Ovary (tissue), 9 donors: ENCODE data around the gene AMOTL1. TPM values are rescaled to one million over a fixed set of nuclear protein-coding genes. Genes with fewer than 3 reads are reported as not detected.

Experiments
- DNase-seq, 5 donors: peaks; one replicate each; pipeline ENCODE4 v3.0.0-alpha.2; 2019 to 2020
- H3K27ac ChIP-seq, 2 donors: fragments of 200-600 bp; one replicate each; pipeline versions ENCODE4 v1.5.1 to v1.8.0; 2019 to 2022
- H3K27me3 ChIP-seq: fragments of 200-600 bp; one replicate; pipeline ENCODE4 v1.8.0; 2022
- H3K36me3 ChIP-seq: fragments of 200-600 bp; sonication (generic); one replicate; pipeline ENCODE4 v1.5.1; 2019
- H3K4me1 ChIP-seq: one replicate; pipeline ENCODE4 v1.8.1; 2013; ENCODE audit warnings: mild to moderate bottlenecking, moderate library complexity; ENCODE audit not compliant: insufficient read depth
- H3K4me3 ChIP-seq: fragments of 200-600 bp; sonication (generic); one replicate; pipeline ENCODE4 v1.5.1; 2017
- H3K9me3 ChIP-seq, 2 donors: fragments of 200-600 bp in 1 of 2; sonication (generic) in 1 of 2; one replicate each; pipeline versions ENCODE4 v1.5.1 to v1.8.1; 2013 to 2019; ENCODE audit warnings: mild to moderate bottlenecking in 1 of 2, moderate library complexity in 1 of 2
- CTCF ChIP-seq, 3 donors: fragments of 450-650 bp in 2 of 3; fragments of 200-600 bp in 1 of 3; IDR thresholded peaks; one replicate each; pipeline versions ENCODE4 v1.5.1 to v1.8.0; 2016 to 2022; ENCODE audit warnings: antibody characterized with exemption in 3 of 3, mild to moderate bottlenecking in 1 of 3
- EP300 ChIP-seq: sonication (generic); formaldehyde crosslinking; IDR thresholded peaks from one replicate; pipeline ENCODE4 v1.6.1; 2017; ENCODE audit warnings: antibody characterized with exemption
- POLR2A ChIP-seq: fragments of 450-650 bp; IDR thresholded peaks from one replicate; pipeline ENCODE4 v1.6.1; 2017; ENCODE audit warnings: antibody characterized with exemption, mild to moderate bottlenecking, moderate library complexity
- WGBS, 3 donors: extraction: QIAGEN DNeasy Blood & Tissue Kit in 1 of 3; methylation state at CpG; one replicate each; pipeline versions ENCODE4 v1.1.5 to v1.1.7; 2013 to 2017; 5-methylcytosine and 5-hydroxymethylcytosine counted together
- intact Hi-C, 4 donors: fragments of 100-400 bp; cut with DNase I; formaldehyde crosslinking; loops; one replicate each; pipeline versions ENCODE4 v1.11.0 to v1.15.1; 2022 to 2023
- polyA plus RNA-seq, 2 donors: library from polyadenylated mRNA; stranded (reverse); fragments of 200-250 nt in 1 of 2; fragments of 350-450 nt in 1 of 2; fragmentation: Illumina TruSeq in 1 of 2; extraction: RNeasy Lipid Tissue Mini Kit (QIAGEN cat#74804) in 1 of 2; gene quantifications; one replicate each; pipeline ENCODE4 v1.2.3, GENCODE V29; 2013 to 2014
- total RNA-seq, 7 donors: library from RNA; depleted of rRNA in 2 of 7; stranded (reverse); fragments of >200 nt in 2 of 7; fragmentation: NEBNext Ultra II Directional in 3 of 7; extraction: Animal tissue kit (Norgen Biotek cat#: 25700) in 3 of 7; gene quantifications; one replicate each; pipeline versions ENCODE4 v1.1.0 to v1.2.4, GENCODE V29; 2016 to 2023
- donor health status: DM: no; HTN: no; CAD: no; lungs with moderate emphysema.
- donor health status: DM: no; HTN: no; CAD: no.
- donor health status: Bipolar disorder and iron deficiency.
- donor health status: DM: yes; HTN: yes; CAD: no.
- donor health status: DM: no; HTN: no; CAD: no.
- donor health status: DM: yes; HTN: yes; CAD: no.

Gene AMOTL1
- total and polyA plus RNA-seq, 9 donors: 5.4 to 24.8 (median 13.6) TPM

GRCh38 chr11:94826415-94826814 is 58.3 kb downstream of the AMOTL1 start:
- 89 to 91% (median 90%) methylated on average over 7 of the region's 7 CpGs for whole genome bisulfite sequencing, 3 donors
- TF ChIP-seq EP300 (no peak), POLR2A (no peak), CTCF (IDR thresholded peaks at IDR 0.05) (no peak)
- intact Hi-C loops: no loop called here
- Histone ChIP-seq H3K9me3 (no peaks in the 10 kb centered on the region), H3K27me3 (no peaks in the 10 kb centered on the region), H3K36me3 (no peaks in the 10 kb centered on the region), H3K4me1 (no peaks in the 10 kb centered on the region), H3K4me3 (no peak overlapping the region), H3K27ac (no peak overlapping the region)
- no peak for DNase-seq

- no peak overlapping the region for H3K4me3 ChIP-seq
- H3K27me3 ChIP-seq: no peaks in the 10 kb centered on the region
- intact Hi-C loops: no loop called here
- no peaks in the 10 kb centered on the region for H3K36me3 ChIP-seq
- no peak for TF ChIP-seq POLR2A
- TF ChIP-seq CTCF (IDR thresholded peaks at IDR 0.05): no peak
- no peak for TF ChIP-seq EP300
- no peak for DNase-seq
- H3K4me1 ChIP-seq: no peaks in the 10 kb centered on the region
- H3K9me3 ChIP-seq: no peaks in the 10 kb centered on the region
- H3K27ac ChIP-seq: no peak overlapping the region
Measured at GRCh38 chr11:94828088-94828487, 59.9 kb downstream of the AMOTL1 start.

GRCh38 chr11:94830722-94831510 is 62.8 kb downstream of the AMOTL1 start:
- intact Hi-C loops: no loop called here
- TF ChIP-seq POLR2A (no peak), EP300 (no peak), CTCF (IDR thresholded peaks at IDR 0.05) (no peak)
- Histone ChIP-seq H3K9me3 (no peaks in the 10 kb centered on the region), H3K36me3 (no peaks in the 10 kb centered on the region), H3K4me1 (peaks cover 3% of the 10 kb centered on the region), H3K27ac (no peak overlapping the region), H3K4me3 (no peak overlapping the region), H3K27me3 (no peaks in the 10 kb centered on the region)
- WGBS, 3 donors: 85 to 90% (median 87%) methylated on average over 5 of the region's 5 CpGs
- DNase-seq: no peak

- Histone ChIP-seq H3K9me3 (no peaks in the 10 kb centered on the region), H3K27me3 (no peaks in the 10 kb centered on the region), H3K36me3 (no peaks in the 10 kb centered on the region), H3K4me3 (no peak overlapping the region), H3K27ac (no peak overlapping the region), H3K4me1 (peaks cover 3% of the 10 kb centered on the region)
- DNase-seq: no peak
- 63 to 78% (median 70%) methylated on average over 3 of the region's 3 CpGs for WGBS, 3 donors
- intact Hi-C loops: no loop called here
- TF ChIP-seq EP300 (no peak), CTCF (IDR thresholded peaks at IDR 0.05) (no peak), POLR2A (no peak)
Measured at GRCh38 chr11:94831529-94831928, 63.4 kb downstream of the AMOTL1 start.
